ENCODE data around the gene NUDT3. TPM values are rescaled to one million over a fixed set of nuclear protein-coding genes. Genes with fewer than 3 reads are reported as not detected.

NUDT3 gene
- total RNA-seq, 1 experiment from 2014 or later: 25.2 TPM

GRCh38 chr6:34362909-34363680 lies 29.4 kb downstream of the NUDT3 start:
- H3K4me2 ChIP-seq (ENCODE audit: low read length): no peak overlapping the region
- H3K9me3 ChIP-seq (ENCODE audit: control insufficient read depth in 1 of 2, insufficient read depth in 1 of 2, low read depth in 1 of 2, low read length in 2 of 2): no peaks in the 10 kb centered on the region
- no peaks in the 10 kb centered on the region for H3K36me3 ChIP-seq (ENCODE audit: control insufficient read depth in 1 of 2, insufficient read depth in 2 of 2, low read length in 2 of 2)
- H3K9me2 ChIP-seq (ENCODE audit: insufficient read depth): no peaks in the 10 kb centered on the region
- H3K27me3 ChIP-seq (ENCODE audit: insufficient read depth, low read length): no peaks in the 10 kb centered on the region
- DNase-seq (ENCODE audit: low read depth, low spot score): no peak
- no peak overlapping the region for H3K4me3 ChIP-seq (replicated peaks in 1 of 2; ENCODE audit: low read depth in 1 of 2, low read length in 2 of 2)
- no TSS peak for BruUV-seq (replicated peaks)
- RAD21 ChIA-PET (ENCODE audit: low non-redundant PET in 1 of 2, low total read pairs in 2 of 2, uncharacterized antibody in 2 of 2, unreplicated experiment in 2 of 2): no interaction called here
- peaks cover 91% of the 10 kb centered on the region for H3K79me2 ChIP-seq (ENCODE audit: insufficient read depth, low read length)
- no peak overlapping the region for H2AFZ ChIP-seq (ENCODE audit: low read depth, low read length, poor library complexity, severe bottlenecking)
- no peak for ATAC-seq
- H4K20me1 ChIP-seq (ENCODE audit: insufficient read depth): peaks cover 21% of the 10 kb centered on the region; the same call in 1 of the 2 replicates
- H3K9ac ChIP-seq (ENCODE audit: low read length): no peak overlapping the region
- no peak overlapping the region for H3K27ac ChIP-seq (ENCODE audit: low read depth, low read length)
- POLR2A ChIA-PET: no interaction called here
- H3K4me1 ChIP-seq (ENCODE audit: control insufficient read depth in 1 of 2, insufficient read depth in 2 of 2, low read length in 2 of 2): peaks cover 15% of the 10 kb centered on the region in 2 experiments; a peak in 3 of 4 replicates
- intact Hi-C loops (cut with micrococcal nuclease): no loop called here
- TF ChIP-seq EZH2phosphoT487 (IDR thresholded peaks at IDR 0.05; ENCODE audit: borderline replicate concordance): no peak
- CTCF ChIA-PET: no interaction called here

GRCh38 chr6:34362176-34362575 lies 30.3 kb downstream of the NUDT3 start:
- ChIA-PET RAD21 (ENCODE audit: low non-redundant PET in 1 of 2, low total read pairs in 2 of 2, uncharacterized antibody in 2 of 2, unreplicated experiment in 2 of 2) (no interaction called here), POLR2A (no interaction called here)

More at GRCh38 chr6:34362176-34362575, 30.3 kb downstream of the NUDT3 start:
- no peak overlapping the region for H3K4me3 ChIP-seq (replicated peaks in 1 of 2; ENCODE audit: low read depth in 1 of 2, low read length in 2 of 2)
- H3K4me2 ChIP-seq (ENCODE audit: low read length): no peak overlapping the region
- no peaks in the 10 kb centered on the region for H3K9me2 ChIP-seq (ENCODE audit: insufficient read depth)
- intact Hi-C loops (cut with micrococcal nuclease): no loop called here
- H3K79me2 ChIP-seq (ENCODE audit: insufficient read depth, low read length): peaks cover 94% of the 10 kb centered on the region
- H3K27me3 ChIP-seq (ENCODE audit: insufficient read depth, low read length): no peaks in the 10 kb centered on the region
- no peak overlapping the region for H3K9ac ChIP-seq (ENCODE audit: low read length)
- BruUV-seq (replicated peaks): no TSS peak
- ATAC-seq: no peak
- no peak overlapping the region for H3K27ac ChIP-seq (ENCODE audit: low read depth, low read length)
- H3K9me3 ChIP-seq (ENCODE audit: control insufficient read depth in 1 of 2, insufficient read depth in 1 of 2, low read depth in 1 of 2, low read length in 2 of 2): no peaks in the 10 kb centered on the region
- no peak for DNase-seq (ENCODE audit: low read depth, low spot score)
- H3K36me3 ChIP-seq (ENCODE audit: control insufficient read depth in 1 of 2, insufficient read depth in 2 of 2, low read length in 2 of 2): no peaks in the 10 kb centered on the region
- H2AFZ ChIP-seq (ENCODE audit: low read depth, low read length, poor library complexity, severe bottlenecking): no peak overlapping the region
- H4K20me1 ChIP-seq (ENCODE audit: insufficient read depth): peaks cover 21% of the 10 kb centered on the region; the same call in 1 of the 2 replicates
- CTCF ChIA-PET: no interaction called here
- peaks cover 15% of the 10 kb centered on the region in 2 experiments; a peak in 3 of 4 replicates for H3K4me1 ChIP-seq (ENCODE audit: control insufficient read depth in 1 of 2, insufficient read depth in 2 of 2, low read length in 2 of 2)
- no peak for TF ChIP-seq CTCF (IDR thresholded peaks at IDR 0.05 in 2 of 3, conservative IDR thresholded peaks at IDR 0.05 in 1 of 3; ENCODE audit: borderline replicate concordance in 1 of 3, insufficient read depth in 1 of 3, low read depth in 2 of 3, low read length in 2 of 3)
- TF ChIP-seq MAX (IDR thresholded peaks at IDR 0.05): no peak
- TF ChIP-seq CEBPB (IDR thresholded peaks at IDR 0.05; ENCODE audit: low read depth): no peak
- TF ChIP-seq EZH2phosphoT487 (IDR thresholded peaks at IDR 0.05; ENCODE audit: borderline replicate concordance): no peak
- no peak for TF ChIP-seq ATF3 (IDR thresholded peaks at IDR 0.05)
- no peak for TF ChIP-seq ZBTB33 (IDR thresholded peaks at IDR 0.05; ENCODE audit: extremely low read depth, insufficient replicate concordance, low read length)
- no peak for TF ChIP-seq POLR2AphosphoS5 (IDR thresholded peaks at IDR 0.05; ENCODE audit: low read depth, low read length)
- TF ChIP-seq ZNF274 (IDR thresholded peaks at IDR 0.05; ENCODE audit: low read depth, low read length): no peak
- no peak for TF ChIP-seq JUND (IDR thresholded peaks at IDR 0.05)
- TF ChIP-seq EGR1 (IDR thresholded peaks at IDR 0.05; ENCODE audit: low read depth): no peak
- TF ChIP-seq YY1 (IDR thresholded peaks at IDR 0.05; ENCODE audit: extremely low read depth, insufficient replicate concordance, low read depth, low read length): no peak

Data from HCT116 (cell line).